Measurements from ENCODE around the gene EHD3. TPM values are rescaled to one million over a fixed set of nuclear protein-coding genes. Genes with fewer than 3 reads are reported as not detected.
A peak's percentile ranks its signal among the peaks of the same experiment; 100 is the strongest.

The EHD3 gene
- total and polyA plus RNA-seq, 10 of the 15 experiments (the other 5 are each of a cell fraction or from before 2014, with no cell fraction given): 1.1 to 10.9 (median 8.2) TPM

- TF ChIP-seq GATAD2B (conservative IDR thresholded peaks at IDR 0.05; ENCODE audit: low read depth) (peak; percentile 65), TCF3 (IDR thresholded peaks at IDR 0.05; ENCODE audit: borderline replicate concordance, insufficient read depth, low read depth, low read length) (peak; percentile 71), ZNF24 (IDR thresholded peaks at IDR 0.05) (no peak), RB1 (IDR thresholded peaks at IDR 0.05; ENCODE audit: borderline replicate concordance) (no peak), CTCF (IDR thresholded peaks at IDR 0.05 in 2 of 3, conservative IDR thresholded peaks at IDR 0.05 in 1 of 3; ENCODE audit: control insufficient read depth in 2 of 3, extremely low read depth in 1 of 3, insufficient read depth in 1 of 3, low read depth in 3 of 3, low read length in 3 of 3) (peak; percentile 32 to 61 (median 59); a peak in 5 of 6 replicates), KAT2A (conservative IDR thresholded peaks at IDR 0.05; ENCODE audit: control insufficient read depth, low read depth, low read length) (no peak), ZNF384 (IDR thresholded peaks at IDR 0.05; ENCODE audit: borderline replicate concordance, low read depth, low read length) (no peak), WRNIP1 (IDR thresholded peaks at IDR 0.05; ENCODE audit: borderline replicate concordance, low read depth, low read length) (no peak), IRF4 (IDR thresholded peaks at IDR 0.05; ENCODE audit: low read depth, low read length) (no peak), CREM (IDR thresholded peaks at IDR 0.05; ENCODE audit: low read depth) (0 out of 2 replicates have a peak, but pooled peaks have one; percentile 38), STAT3 (IDR thresholded peaks at IDR 0.05; ENCODE audit: low read depth, low read length) (no peak), RELB (IDR thresholded peaks at IDR 0.05; ENCODE audit: low read depth) (no peak), SPI1 (IDR thresholded peaks at IDR 0.05; ENCODE audit: borderline replicate concordance, insufficient read depth, low read depth, low read length) (peak; percentile 66)
Measured at GRCh38 chr2:31233741-31234682, at the start of gene EHD3 (continued).
